Muscle of back (tissue), 13 donors: ENCODE measurements around the gene ASB1. TPM values are rescaled to one million over a fixed set of nuclear protein-coding genes. Genes with fewer than 3 reads are reported as not detected.
A peak's percentile ranks its signal among the peaks of the same experiment; 100 is the strongest.

ENCODE experiments used
- DNase-seq, 3 donors: peaks; one replicate each; pipeline versions ENCODE4 v3.0.0 to v3.0.0-alpha.2; 2013
- long read RNA-seq, 9 donors: transcript quantifications; one replicate each; lab custom pipeline, GENCODE V29; 2026
- polyA plus RNA-seq, 10 donors: library from polyadenylated mRNA; unstranded; fragments of 120-200 nt; gene quantifications; one replicate each; pipeline ENCODE4 v1.2.1, GENCODE V29; 2013; ENCODE audit not compliant: insufficient read length in 10 of 10

The ASB1 gene
- 10 to 100 TPM; 35.9 to 49.1 (median 42.3) TPM for polyA plus RNA-seq
- long read RNA-seq, donor 1, full-length matches to known transcripts: 4 of 4 reads
- long read RNA-seq, donor 1, partial matches to known transcripts: 0 of 4 reads
- long read RNA-seq, donor 1, other reads (novel, unspliced or antisense): 0 of 4 reads
- long read RNA-seq, donor 2, full-length matches to known transcripts: 4 of 4 reads
- long read RNA-seq, donor 2, partial matches to known transcripts: 0 of 4 reads
- long read RNA-seq, donor 2, other reads (novel, unspliced or antisense): 0 of 4 reads
- long read RNA-seq, donor 3: 0 reads
- long read RNA-seq, donor 4, full-length matches to known transcripts: 3 of 8 reads
- long read RNA-seq, donor 4, partial matches to known transcripts: 5 of 8 reads
- long read RNA-seq, donor 4, other reads (novel, unspliced or antisense): 0 of 8 reads
- long read RNA-seq, donor 5, full-length matches to known transcripts: 4 of 4 reads
- long read RNA-seq, donor 5, partial matches to known transcripts: 0 of 4 reads
- long read RNA-seq, donor 5, other reads (novel, unspliced or antisense): 0 of 4 reads
- long read RNA-seq, donor 6, full-length matches to known transcripts: 3 of 3 reads
- long read RNA-seq, donor 6, partial matches to known transcripts: 0 of 3 reads
- long read RNA-seq, donor 6, other reads (novel, unspliced or antisense): 0 of 3 reads
- long read RNA-seq, donor 7, full-length matches to known transcripts: 1 of 7 reads
- long read RNA-seq, donor 7, partial matches to known transcripts: 6 of 7 reads
- long read RNA-seq, donor 7, other reads (novel, unspliced or antisense): 0 of 7 reads
- long read RNA-seq, donor 8, full-length matches to known transcripts: 2 of 2 reads
- long read RNA-seq, donor 8, partial matches to known transcripts: 0 of 2 reads
- long read RNA-seq, donor 8, other reads (novel, unspliced or antisense): 0 of 2 reads
- long read RNA-seq, donor 9: 0 reads

- peak; percentile 77 to 96 (median 84) for DNase-seq
These were observed at the start of gene ASB1 for GRCh38 chr2:238426568-238427434. Gene ASB1 (plus strand): TSS chr2:238426927. CDS start chr2:238427071, 144 bp downstream.

GRCh38 chr2:238378230-238379095 lies 48.3 kb upstream of the ASB1 start:
- DNase-seq: no peak

DNA sequence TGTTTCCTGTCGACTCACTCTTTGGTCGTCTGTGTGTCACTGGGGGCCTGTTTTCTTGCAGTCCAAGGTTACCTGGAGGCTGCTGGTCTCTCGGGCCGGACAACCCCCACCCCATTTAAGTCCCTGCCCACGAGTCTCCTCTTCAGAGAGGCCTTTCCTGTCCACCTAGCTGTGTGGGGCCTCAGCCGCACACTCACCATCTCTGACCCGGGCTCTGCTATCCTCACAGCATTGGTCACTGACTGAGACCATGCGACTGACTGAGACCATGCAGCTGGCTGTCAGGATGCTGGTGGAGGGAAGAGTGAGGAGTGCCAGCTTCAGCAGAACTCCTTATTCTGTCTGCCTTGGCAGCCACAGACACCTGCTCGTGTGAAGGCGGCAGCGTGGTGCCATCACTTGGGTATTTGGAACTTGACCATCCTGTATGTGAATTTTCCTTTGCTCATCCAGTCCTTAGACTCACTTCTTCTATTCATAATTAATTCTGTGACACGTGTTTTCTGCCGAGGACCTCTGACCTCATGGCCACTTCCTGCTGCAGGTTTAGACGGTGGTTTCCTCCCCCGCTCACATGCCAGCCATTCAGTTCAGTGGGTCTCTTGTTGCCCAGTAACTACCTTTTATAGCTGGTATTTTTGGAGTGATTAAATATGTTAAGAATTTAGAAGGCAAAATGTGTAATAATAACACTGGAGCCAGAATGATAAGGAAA lies 47.5 kb upstream of the ASB1 start:
- DNase-seq: no peak

- DNase-seq: no peak
These were observed 46.4 kb upstream of the ASB1 start for GRCh38 chr2:238380336-238380735.

GRCh38 chr2:238380785-238381184 lies 45.9 kb upstream of the ASB1 start:
- DNase-seq: no peak

- DNase-seq: no peak
These were observed 45.2 kb upstream of the ASB1 start for GRCh38 chr2:238381341-238382115.

- no peak for DNase-seq
These were observed 44.3 kb upstream of the ASB1 start for GRCh38 chr2:238382381-238382781.

DNA sequence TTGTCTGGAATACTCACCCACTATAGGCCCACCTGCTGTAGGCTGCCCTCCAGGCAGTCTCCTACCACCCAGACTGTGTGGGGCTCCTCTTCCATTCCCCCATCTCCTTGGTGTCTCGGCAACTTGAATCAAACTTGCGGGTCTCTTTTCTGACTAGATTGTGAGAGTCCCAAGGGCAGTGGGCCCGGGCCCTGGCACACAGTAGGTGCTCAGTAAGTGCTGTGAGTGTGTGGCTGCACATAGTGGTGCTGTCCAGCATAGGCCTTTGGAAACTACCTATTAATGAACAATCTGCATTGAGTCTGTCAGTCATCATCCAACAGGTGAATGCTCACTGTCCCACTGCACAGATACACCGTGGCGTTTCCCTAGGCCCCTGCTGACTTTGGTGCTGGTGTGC lies 43.6 kb upstream of the ASB1 start:
- DNase-seq: no peak

DNA sequence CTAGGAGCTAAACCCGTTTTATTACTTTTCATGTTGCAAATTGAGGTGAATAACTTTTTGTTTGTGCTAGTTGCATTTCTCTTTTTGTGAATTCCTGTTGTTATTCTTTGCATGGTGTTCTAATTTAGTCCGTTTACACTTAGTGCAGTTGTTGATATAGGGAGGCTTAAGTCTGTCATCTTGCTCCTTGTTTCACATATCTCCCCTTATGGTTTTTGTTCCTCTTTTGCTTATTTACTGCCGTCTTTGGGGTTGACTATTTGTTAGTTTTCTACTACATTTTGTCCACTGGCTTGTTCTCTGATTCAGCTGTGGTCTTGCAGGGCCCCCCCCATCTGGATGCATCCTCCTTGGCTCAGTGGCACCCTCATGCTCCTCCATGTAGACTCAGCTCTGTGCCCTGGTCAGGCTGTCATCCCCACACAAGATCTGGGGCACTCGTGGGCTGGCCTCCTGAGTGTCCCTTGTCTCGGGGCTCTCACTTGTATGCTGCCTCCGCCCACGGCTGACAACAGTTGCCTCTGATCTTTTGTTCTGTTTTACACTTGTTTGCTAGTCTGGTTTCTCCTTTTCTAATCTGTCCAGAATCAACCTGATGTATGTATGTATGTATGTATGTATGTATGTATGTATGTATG lies 42.9 kb upstream of the ASB1 start:
- DNase-seq: no peak

GRCh38 chr2:238387332-238387731 lies 39.4 kb upstream of the ASB1 start:
- DNase-seq: no peak

DNA sequence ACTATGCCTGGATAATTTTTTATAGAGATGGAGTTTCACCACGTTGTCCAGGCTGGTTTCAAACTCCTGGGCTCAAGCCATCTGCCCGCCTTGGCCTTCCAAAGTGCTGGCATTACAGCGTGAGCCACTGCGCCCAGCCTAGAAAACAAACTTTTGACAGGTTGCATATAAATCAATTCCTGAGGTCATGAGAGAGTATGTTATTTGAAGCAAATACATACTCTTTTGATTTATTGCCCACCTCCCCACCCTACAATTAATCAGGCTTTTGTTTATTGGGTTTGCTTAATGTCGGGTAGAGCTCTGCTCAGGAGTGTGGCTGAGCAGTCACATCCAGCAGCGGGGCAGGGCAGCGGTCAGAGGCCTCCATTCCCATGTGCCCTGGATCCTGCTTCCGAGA lies 37.9 kb upstream of the ASB1 start:
- DNase-seq: no peak

DNA sequence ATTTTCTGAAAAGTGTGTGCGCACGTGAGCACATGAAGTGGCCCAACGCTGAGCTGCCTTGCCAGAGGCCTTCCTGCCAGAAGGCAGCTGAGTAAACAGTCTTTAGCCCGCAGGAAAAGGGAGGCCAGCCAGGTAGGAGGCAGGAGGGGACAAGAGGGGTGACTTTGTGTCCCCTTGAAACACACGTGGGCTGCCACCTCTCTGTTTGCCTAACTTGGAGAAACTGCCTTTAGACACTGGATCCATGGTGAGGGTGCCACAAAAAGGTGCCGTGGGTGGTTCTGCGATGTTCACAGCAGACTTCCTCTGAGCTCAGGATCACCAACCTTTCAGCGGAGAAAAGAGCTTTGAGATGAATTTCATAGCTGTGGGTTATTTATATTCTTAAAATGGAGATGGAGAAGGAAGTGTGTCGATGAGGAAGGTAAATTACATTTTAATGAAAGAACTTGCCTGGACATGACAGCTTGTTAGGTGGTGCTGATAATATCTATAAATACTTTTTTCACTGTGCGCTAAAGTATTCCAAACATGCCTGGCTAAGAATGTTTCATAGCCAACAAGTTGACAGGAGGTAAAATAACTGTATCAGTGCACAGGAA lies 36.6 kb upstream of the ASB1 start:
- no peak for DNase-seq

- no peak for DNase-seq
These were observed 35.6 kb upstream of the ASB1 start for GRCh38 chr2:238391042-238391689.

- no peak for DNase-seq
These were observed 30.1 kb upstream of the ASB1 start for GRCh38 chr2:238396663-238397062.

GRCh38 chr2:238397356-238397755 lies 29.4 kb upstream of the ASB1 start:
- no peak for DNase-seq

- no peak for DNase-seq
These were observed 28.1 kb upstream of the ASB1 start for GRCh38 chr2:238398577-238398976.

DNA sequence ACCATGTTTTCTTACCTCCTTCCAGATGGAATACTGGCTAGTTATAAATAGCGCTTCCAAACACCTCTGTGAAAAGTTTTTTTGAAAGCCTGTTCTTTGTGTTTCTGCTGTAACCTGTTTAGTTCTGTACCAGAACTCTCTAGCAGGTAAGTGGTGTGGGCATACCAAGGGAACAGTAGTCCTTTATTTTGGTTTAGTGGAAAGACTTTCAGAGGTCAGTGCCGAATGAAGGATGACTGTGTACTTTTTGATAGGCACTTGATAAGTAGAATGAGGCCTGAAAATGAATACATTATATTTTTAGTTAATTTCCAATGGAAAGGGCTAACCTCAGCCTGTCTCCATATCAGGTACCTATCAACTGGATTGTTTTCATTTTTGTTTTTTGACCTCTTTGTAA lies 27.6 kb upstream of the ASB1 start:
- no peak for DNase-seq

DNA sequence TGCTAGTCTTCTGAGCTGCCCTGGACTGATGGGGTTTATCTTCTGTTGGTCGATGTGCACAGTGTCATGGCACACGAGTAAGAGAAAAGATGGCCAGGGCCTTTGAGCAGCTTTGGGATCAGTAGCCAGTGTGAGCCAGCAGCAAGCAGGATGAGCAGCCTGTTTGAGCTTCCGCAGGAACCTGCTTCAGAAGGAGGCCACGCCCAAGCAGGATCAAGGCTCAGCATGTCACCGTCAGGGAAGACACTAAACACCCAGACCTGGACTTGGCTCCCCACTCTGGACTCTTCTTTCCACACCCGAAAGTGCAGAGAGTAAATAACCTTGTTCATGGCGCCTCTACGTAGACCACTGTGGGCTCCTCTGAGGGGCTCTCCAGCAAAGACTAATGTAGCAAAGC lies 25.2 kb upstream of the ASB1 start:
- no peak for DNase-seq
